ENCODE results near the gene GRAMD2A. TPM values are rescaled to one million over a fixed set of nuclear protein-coding genes. Genes with fewer than 3 reads are reported as not detected.
A peak's percentile ranks its signal among the peaks of the same experiment; 100 is the strongest.

GRAMD2A gene
- total RNA-seq, 1 donor from 2014 or later, result not detected

GRCh38 chr15:72227192-72227586 is 29.6 kb upstream of the GRAMD2A start:
- Histone ChIP-seq H3K36me3 (no peaks in the 10 kb centered on the region), H3K27me3 (no peaks in the 10 kb centered on the region), H3K27ac (peak overlapping the region; percentile 99 to 100), H3K9me3 (no peaks in the 10 kb centered on the region), H3K4me3 (no peak overlapping the region), H3K4me1 (peaks cover 12 to 44% of the 10 kb centered on the region in 2 donors)
- DNase-seq (ENCODE audit: low spot score in 2 of 2), result no peak
- intact Hi-C loops (cut with DNase I), result no loop called here
- TF ChIP-seq CTCF (IDR thresholded peaks at IDR 0.05), result no peak

GRCh38 chr15:72223278-72223677 is 25.7 kb upstream of the GRAMD2A start:
- H3K27me3 ChIP-seq, result no peaks in the 10 kb centered on the region
- no peaks in the 10 kb centered on the region for H3K9me3 ChIP-seq
- intact Hi-C loops (cut with DNase I), result loop anchor here (2.0 kb wide), 1 partner anchor 14 kb away; no protein-coding TSS in a partner anchor
- TF ChIP-seq CTCF (IDR thresholded peaks at IDR 0.05), result no peak
- DNase-seq (ENCODE audit: low spot score in 2 of 2), result no peak
- H3K4me3 ChIP-seq, result no peak overlapping the region
- H3K27ac ChIP-seq, result no peak overlapping the region
- H3K4me1 ChIP-seq, result peaks cover 7 to 36% of the 10 kb centered on the region in 2 donors
- H3K36me3 ChIP-seq, result peaks cover 8 to 21% of the 10 kb centered on the region in 2 donors

- Histone ChIP-seq H3K27me3 (no peaks in the 10 kb centered on the region), H3K9me3 (no peaks in the 10 kb centered on the region), H3K27ac (peak overlapping the region; percentile 25 to 44), H3K4me1 (peaks cover 7 to 27% of the 10 kb centered on the region in 2 donors), H3K36me3 (peaks cover 16 to 30% of the 10 kb centered on the region in 2 donors), H3K4me3 (no peak overlapping the region)
- TF ChIP-seq CTCF (IDR thresholded peaks at IDR 0.05), result no peak
- intact Hi-C loops (cut with DNase I), result loop anchor here (2.0 kb wide), 1 partner anchor 14 kb away; no protein-coding TSS in a partner anchor
- DNase-seq (ENCODE audit: low spot score in 2 of 2), result peak in 1 of 2 donors; percentile 79
Measured at GRCh38 chr15:72222393-72222792, 24.8 kb upstream of the GRAMD2A start.

- Histone ChIP-seq H3K27ac (no peak overlapping the region), H3K4me3 (no peak overlapping the region), H3K4me1 (peaks cover 4 to 10% of the 10 kb centered on the region in 2 donors), H3K27me3 (no peaks in the 10 kb centered on the region), H3K9me3 (no peaks in the 10 kb centered on the region), H3K36me3 (peaks cover 33 to 47% of the 10 kb centered on the region in 2 donors)
- no peak for DNase-seq (ENCODE audit: low spot score in 2 of 2)
- TF ChIP-seq CTCF (IDR thresholded peaks at IDR 0.05), result no peak
- intact Hi-C loops (cut with DNase I), result no loop called here
Measured at GRCh38 chr15:72220687-72221086, 23.1 kb upstream of the GRAMD2A start.

- Histone ChIP-seq H3K9me3 (no peaks in the 10 kb centered on the region), H3K4me1 (peaks cover 0 to 2% of the 10 kb centered on the region in 2 donors), H3K4me3 (no peak overlapping the region), H3K27ac (no peak overlapping the region), H3K36me3 (peaks cover 66 to 82% of the 10 kb centered on the region in 2 donors), H3K27me3 (no peaks in the 10 kb centered on the region)
- no peak for TF ChIP-seq CTCF (IDR thresholded peaks at IDR 0.05)
- intact Hi-C loops (cut with DNase I), result no loop called here
- DNase-seq (ENCODE audit: low spot score in 2 of 2), result no peak
Measured at GRCh38 chr15:72217216-72217615, 19.6 kb upstream of the GRAMD2A start.

GRCh38 chr15:72216079-72216478 is 18.5 kb upstream of the GRAMD2A start:
- no peak overlapping the region for H3K27ac ChIP-seq
- TF ChIP-seq CTCF (IDR thresholded peaks at IDR 0.05), result no peak
- peaks cover 78 to 93% of the 10 kb centered on the region in 2 donors for H3K36me3 ChIP-seq
- H3K9me3 ChIP-seq, result no peaks in the 10 kb centered on the region
- intact Hi-C loops (cut with DNase I), result no loop called here
- H3K4me3 ChIP-seq, result no peak overlapping the region
- H3K27me3 ChIP-seq, result no peaks in the 10 kb centered on the region
- no peak for DNase-seq (ENCODE audit: low spot score in 2 of 2)
- no peaks in the 10 kb centered on the region for H3K4me1 ChIP-seq
